ENCODE data around the gene CSMD2. TPM values are rescaled to one million over a fixed set of nuclear protein-coding genes. Genes with fewer than 3 reads are reported as not detected.

The CSMD2 gene
- total and polyA plus RNA-seq, 2 of the 8 experiments (the other 6 are each of a cell fraction or from before 2014, with no cell fraction given): 7.0 to 14.7 TPM

DNA sequence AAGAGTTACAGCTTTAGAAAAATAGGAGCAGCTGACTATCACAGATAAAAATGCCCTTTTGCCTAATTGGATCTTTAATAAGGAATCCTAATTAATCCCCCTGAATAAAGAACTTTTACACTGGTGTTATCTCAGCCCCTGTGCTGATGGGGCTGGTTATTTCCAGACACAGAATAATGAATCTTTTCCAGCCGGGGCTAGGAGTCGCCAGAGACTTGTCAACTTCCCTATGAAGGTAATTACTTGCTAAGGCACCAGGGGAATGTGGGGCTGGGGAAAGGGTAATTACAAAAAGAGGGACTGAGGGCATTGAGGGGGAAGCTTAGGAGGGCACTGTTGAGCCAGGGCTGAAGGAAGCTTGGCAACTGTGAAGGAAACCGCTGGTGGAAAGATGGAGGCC lies 266.6 kb downstream of the CSMD2 start (continued):
- TF ChIP-seq CBX5 (IDR thresholded peaks at IDR 0.05; ENCODE audit: low read depth, low read length) (no peak), SP2 (IDR thresholded peaks at IDR 0.05; ENCODE audit: low read length) (no peak), HDAC2 (IDR thresholded peaks at IDR 0.05; ENCODE audit: borderline replicate concordance in 1 of 2, low read depth in 2 of 2, low read length in 2 of 2) (no peak), EGR1 (IDR thresholded peaks at IDR 0.05; ENCODE audit: borderline replicate concordance, low read depth, low read length) (no peak), CREB1 (IDR thresholded peaks at IDR 0.05) (no peak), ZNF274 (IDR thresholded peaks at IDR 0.05; ENCODE audit: borderline replicate concordance, extremely low read depth, low read length) (no peak)
- TF ChIP-seq, protein P1, sequence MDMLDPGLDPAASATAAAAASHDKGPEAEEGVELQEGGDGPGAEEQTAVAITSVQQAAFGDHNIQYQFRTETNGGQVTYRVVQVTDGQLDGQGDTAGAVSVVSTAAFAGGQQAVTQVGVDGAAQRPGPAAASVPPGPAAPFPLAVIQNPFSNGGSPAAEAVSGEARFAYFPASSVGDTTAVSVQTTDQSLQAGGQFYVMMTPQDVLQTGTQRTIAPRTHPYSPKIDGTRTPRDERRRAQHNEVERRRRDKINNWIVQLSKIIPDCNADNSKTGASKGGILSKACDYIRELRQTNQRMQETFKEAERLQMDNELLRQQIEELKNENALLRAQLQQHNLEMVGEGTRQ (IDR thresholded peaks at IDR 0.05; ENCODE audit: low read length): no peak
